H1 (cell line): ENCODE data around the gene ARHGAP22.

Experiments
- CTCF ChIP-seq, 3 experiments: IDR thresholded peaks; 1 replicate in 2 of 3; 2 replicates in 1 of 3; pipeline versions ENCODE4 v1.5.1 to v1.6.1; 2011; ENCODE audit warnings: low read length in 3 of 3, mild to moderate bottlenecking in 3 of 3, inconsistent platforms in 2 of 3, low read depth in 1 of 3, moderate library complexity in 1 of 3; ENCODE audit not compliant: insufficient read depth in 1 of 3; ENCODE audit errors: control extremely low read depth in 1 of 3
- JUN ChIP-seq: IDR thresholded peaks from 2 replicates; pipeline ENCODE4 v1.6.1; 2011; ENCODE audit warnings: low read depth, mild to moderate bottlenecking, improper control_type of control experiment, low read length
- POLR2A ChIP-seq, 2 experiments: IDR thresholded peaks; 1 replicate in 1 of 2; 2 replicates in 1 of 2; pipeline ENCODE4 v1.6.1; 2011; ENCODE audit warnings: low read depth in 2 of 2, low read length in 2 of 2, mild to moderate bottlenecking in 2 of 2; ENCODE audit errors: control extremely low read depth in 1 of 2

GRCh38 chr10:48595539-48595932 is 9.3 kb downstream of the ARHGAP22 start:
- TF ChIP-seq CTCF (IDR thresholded peaks at IDR 0.05; ENCODE audit: control extremely low read depth in 1 of 3, insufficient read depth in 1 of 3, low read depth in 1 of 3, low read length in 3 of 3) = no peak
- no peak for TF ChIP-seq JUN
- TF ChIP-seq POLR2A (IDR thresholded peaks at IDR 0.05; ENCODE audit: control extremely low read depth in 1 of 2, low read depth in 2 of 2, low read length in 2 of 2) = no peak
